HCT116 (cell line): Measurements from ENCODE around the gene NPM3. TPM values are rescaled to one million over a fixed set of nuclear protein-coding genes. Genes with fewer than 3 reads are reported as not detected.
A peak's percentile ranks its signal among the peaks of the same experiment; 100 is the strongest.

Experiments
- ATAC-seq: fragments of 200-7000 bp; cut with Tn5 transposase; 2 replicates; pipeline ENCODE4 v1.9.1; 2020; ENCODE audit warnings: mild to moderate bottlenecking, moderate library complexity
- BruUV-seq: library from RNA; stranded (reverse); fragments of 400-500 nt; replicated peaks from 2 replicates; lab custom pipeline; 2021; lab: Mats Ljungman, UMichigan
- CTCF ChIA-PET: fragments of 300-600 bp; sonication (Branson Sonifier 250); formaldehyde crosslinking; loops from one replicate; lab custom pipeline; 2021; ENCODE audit warnings: antibody characterized with exemption; lab: Charles Lee
- POLR2A ChIA-PET: fragments of 300-600, 350-600 bp; sonication (Branson Sonifier 250); formaldehyde crosslinking; loops from one replicate; lab custom pipeline; 2021; ENCODE audit warnings: antibody characterized with exemption; lab: Charles Lee
- RAD21 ChIA-PET, 2 experiments: fragments of 300-600 bp; sonication (Branson Sonifier 250); formaldehyde crosslinking; loops; one replicate each; lab custom pipeline; 2023; ENCODE audit warnings: low total read pairs in 2 of 2; ENCODE audit not compliant: uncharacterized antibody in 2 of 2, unreplicated experiment in 2 of 2, low non-redundant PET in 1 of 2; lab: Charles Lee
- DNase-seq: peaks from one replicate; pipeline ENCODE4 v3.0.0-alpha.2; 2010; ENCODE audit warnings: low read depth, low spot score
- H2AFZ ChIP-seq: fragments of 200-600 bp; shearing (Covaris generic), sonication (generic); 2 replicates; pipeline ENCODE4 v1.6.1; 2017; ENCODE audit warnings: low read depth, mixed run types, mixed read lengths, antibody characterized with exemption, low read length; ENCODE audit not compliant: poor library complexity, severe bottlenecking
- H3K27ac ChIP-seq: 2 replicates; pipeline ENCODE4 v1.5.1; 2012; ENCODE audit warnings: low read depth, low read length
- H3K27me3 ChIP-seq: fragments of 200-600 bp; sonication (generic); 2 replicates; pipeline ENCODE4 v1.6.1; 2016; ENCODE audit warnings: mixed run types, low read length, mixed read lengths; ENCODE audit not compliant: insufficient read depth
- H3K36me3 ChIP-seq, 2 experiments: fragments of 200-500 bp in 1 of 2; fragments of 200-600 bp in 1 of 2; sonication (Bioruptor generic) in 1 of 2; sonication (generic) in 1 of 2; 2 replicates each; pipeline versions ENCODE4 v1.5.1 to v1.6.1; 2014 to 2016; ENCODE audit warnings: low read length in 2 of 2, inconsistent platforms in 1 of 2, mixed read lengths in 1 of 2, mixed run types in 1 of 2; ENCODE audit not compliant: insufficient read depth in 2 of 2, control insufficient read depth in 1 of 2
- H3K4me1 ChIP-seq, 2 experiments: fragments of 200-600 bp in 1 of 2; sonication (generic) in 1 of 2; 2 replicates each; pipeline versions ENCODE4 v1.5.1 to v1.6.1; 2012 to 2017; ENCODE audit warnings: low read length in 2 of 2, inconsistent platforms in 1 of 2, mild to moderate bottlenecking in 1 of 2, mixed read lengths in 1 of 2, mixed run types in 1 of 2, moderate library complexity in 1 of 2; ENCODE audit not compliant: insufficient read depth in 2 of 2, control insufficient read depth in 1 of 2
- H3K4me2 ChIP-seq: fragments of 200-600 bp; sonication (generic); 2 replicates; pipeline ENCODE4 v1.6.1; 2017; ENCODE audit warnings: mixed run types, low read length, mixed read lengths
- H3K4me3 ChIP-seq, 2 experiments: fragments of 200-600 bp in 1 of 2; sonication (generic) in 1 of 2; replicated peaks in 1 of 2; 2 replicates each; pipeline ENCODE4 v1.5.1; 2011 to 2016; ENCODE audit warnings: low read length in 2 of 2, control low read depth in 1 of 2, low read depth in 1 of 2, mild to moderate bottlenecking in 1 of 2, mixed read lengths in 1 of 2, mixed run types in 1 of 2
- H3K79me2 ChIP-seq: fragments of 200-600 bp; sonication (generic); 2 replicates; pipeline ENCODE4 v1.6.1; 2017; ENCODE audit warnings: mild to moderate bottlenecking, mixed run types, low read length, moderate library complexity, mixed read lengths; ENCODE audit not compliant: insufficient read depth
- H3K9ac ChIP-seq: fragments of 200-600 bp; sonication (generic); 2 replicates; pipeline ENCODE4 v1.6.1; 2016; ENCODE audit warnings: low read length, mixed read lengths
- H3K9me2 ChIP-seq: fragments of 200-600 bp; sonication (generic), shearing (Covaris generic); 2 replicates; pipeline ENCODE4 v1.6.1; 2017; ENCODE audit warnings: mixed run types, mild to moderate bottlenecking, moderate library complexity; ENCODE audit not compliant: insufficient read depth
- H3K9me3 ChIP-seq, 2 experiments: fragments of 200-500 bp in 1 of 2; fragments of 200-600 bp in 1 of 2; sonication (Bioruptor generic) in 1 of 2; sonication (generic) in 1 of 2; 2 replicates each; pipeline ENCODE4 v1.6.1; 2014 to 2017; ENCODE audit warnings: low read length in 2 of 2, mixed read lengths in 2 of 2, inconsistent platforms in 1 of 2, low read depth in 1 of 2, mild to moderate bottlenecking in 1 of 2, mixed run types in 1 of 2, moderate library complexity in 1 of 2; ENCODE audit not compliant: control insufficient read depth in 1 of 2, insufficient read depth in 1 of 2
- H4K20me1 ChIP-seq: fragments of 200-600 bp; sonication (generic), shearing (Covaris generic); 2 replicates; pipeline ENCODE4 v1.6.1; 2017; ENCODE audit warnings: mixed run types, mild to moderate bottlenecking, moderate library complexity; ENCODE audit not compliant: insufficient read depth
- ATF3 ChIP-seq: IDR thresholded peaks from 2 replicates; pipeline ENCODE4 v1.6.1; 2012
- CBX3 ChIP-seq: IDR thresholded peaks from 2 replicates; pipeline ENCODE4 v1.6.1; 2012; ENCODE audit warnings: low read depth
- EGR1 ChIP-seq: IDR thresholded peaks from 2 replicates; pipeline ENCODE4 v1.6.1; 2012; ENCODE audit warnings: low read depth
- MAX ChIP-seq: IDR thresholded peaks from 2 replicates; pipeline ENCODE4 v1.6.1; 2012
- RAD21 ChIP-seq: IDR thresholded peaks from 2 replicates; pipeline ENCODE4 v1.6.1; 2012; ENCODE audit warnings: low read depth, mild to moderate bottlenecking
- YY1 ChIP-seq: IDR thresholded peaks from 2 replicates; pipeline ENCODE4 v1.6.1; 2011; ENCODE audit warnings: low read length, low read depth, moderate library complexity, mild to moderate bottlenecking; ENCODE audit not compliant: insufficient replicate concordance; ENCODE audit errors: extremely low read depth
- ZBTB33 ChIP-seq: IDR thresholded peaks from 2 replicates; pipeline ENCODE4 v1.6.1; 2011; ENCODE audit warnings: mild to moderate bottlenecking, low read length, moderate library complexity; ENCODE audit not compliant: insufficient replicate concordance; ENCODE audit errors: extremely low read depth
- intact Hi-C: fragments of 100-400 bp; cut with micrococcal nuclease; formaldehyde crosslinking; loops from 2 replicates; pipeline ENCODE4 v1.10.0; 2022
- total RNA-seq: library from RNA; stranded (reverse); gene quantifications from one replicate; pipeline ENCODE4 v1.2.1, GENCODE V29; 2021; ENCODE audit not compliant: unreplicated experiment

NPM3 gene
- total RNA-seq, 1 experiment from 2014 or later: 267 TPM

- ChIA-PET RAD21 (no interaction called here), CTCF (no interaction called here), POLR2A (no interaction called here)
- Histone ChIP-seq H3K36me3 (peaks cover 16 to 17% of the 10 kb centered on the region in 2 experiments; a peak in 3 of 4 replicates), H4K20me1 (peaks cover 26% of the 10 kb centered on the region; the same call in 1 of the 2 replicates), H3K9me3 (no peaks in the 10 kb centered on the region), H3K79me2 (peaks cover 78% of the 10 kb centered on the region), H3K4me2 (peak overlapping the region; percentile 87), H2AFZ (no peak overlapping the region), H3K4me1 (peaks cover 18 to 31% of the 10 kb centered on the region in 2 experiments), H3K4me3 (peak overlapping the region; percentile 87 to 96), H3K9me2 (no peaks in the 10 kb centered on the region), H3K27ac (peak overlapping the region; percentile 81), H3K9ac (peak overlapping the region; percentile 97), H3K27me3 (no peaks in the 10 kb centered on the region)
- no TSS peak for BruUV-seq
- ATAC-seq: no peak
- no peak for DNase-seq
- TF ChIP-seq EGR1 (no peak), ZBTB33 (no peak), MAX (no peak), YY1 (no peak), CBX3 (no peak), ATF3 (no peak), RAD21 (no peak)
- intact Hi-C loops: loop anchor here (5.0 kb wide), 1 partner anchor 35 kb away; the partner anchor contains the start of gene NPM3
Observed at GRCh38 chr10:101816913-101817336, 33.7 kb upstream of the NPM3 start.
